ENCODE results near the gene SPAG16. TPM values are rescaled to one million over a fixed set of nuclear protein-coding genes. Genes with fewer than 3 reads are reported as not detected.
"Not testable (repeated sequence)": the region's sequence is repeated elsewhere in the genome, so short reads cannot be mapped to it uniquely, and the experiment has no call there.

The SPAG16 gene
- total and polyA plus RNA-seq, 9 donors = 17.3 to 29.0 (median 18.8) TPM

- peaks cover 2% of the 10 kb centered on the region for H3K9me3 ChIP-seq (replicated peaks; ENCODE audit: control insufficient read depth, low read depth, low read length)
- no peaks in the 10 kb centered on the region for H3K27me3 ChIP-seq (ENCODE audit: control insufficient read depth, insufficient read depth, low read length)
- H3K36me3 ChIP-seq (ENCODE audit: control insufficient read depth, insufficient read depth, low read length) = no peaks in the 10 kb centered on the region
- WGBS (ENCODE audit: insufficient coverage) = 83% methylated on average over 3 of the region's 6 CpGs
- H3K4me3 ChIP-seq (ENCODE audit: low read length) = no peak overlapping the region
- no peak overlapping the region for H3K27ac ChIP-seq (ENCODE audit: low read length)
- H3K4me1 ChIP-seq (ENCODE audit: control insufficient read depth, insufficient read depth, low read length) = no peaks in the 10 kb centered on the region
- no peak for DNase-seq
These were observed 394.4 kb downstream of the SPAG16 start for GRCh38 chr2:213678437-213679218.

- Histone ChIP-seq H3K36me3 (ENCODE audit: control insufficient read depth, insufficient read depth, low read length) (no peaks in the 10 kb centered on the region), H3K27ac (ENCODE audit: low read length) (no peak overlapping the region), H3K4me3 (ENCODE audit: low read length) (no peak overlapping the region), H3K9me3 (replicated peaks; ENCODE audit: control insufficient read depth, low read depth, low read length) (peaks cover 2% of the 10 kb centered on the region), H3K4me1 (ENCODE audit: control insufficient read depth, insufficient read depth, low read length) (no peaks in the 10 kb centered on the region), H3K27me3 (ENCODE audit: control insufficient read depth, insufficient read depth, low read length) (no peaks in the 10 kb centered on the region)
- DNase-seq = no peak
- WGBS (ENCODE audit: insufficient coverage) = no CpG with 5 or more reads among the region's 1 CpG
These were observed 395.6 kb downstream of the SPAG16 start for GRCh38 chr2:213679894-213680293.

- Histone ChIP-seq H3K27ac (ENCODE audit: low read length) (no peak overlapping the region), H3K9me3 (replicated peaks; ENCODE audit: control insufficient read depth, low read depth, low read length) (peaks cover 2% of the 10 kb centered on the region), H3K4me3 (ENCODE audit: low read length) (no peak overlapping the region), H3K4me1 (ENCODE audit: control insufficient read depth, insufficient read depth, low read length) (no peaks in the 10 kb centered on the region), H3K27me3 (ENCODE audit: control insufficient read depth, insufficient read depth, low read length) (no peaks in the 10 kb centered on the region), H3K36me3 (ENCODE audit: control insufficient read depth, insufficient read depth, low read length) (no peaks in the 10 kb centered on the region)
- 74% methylated on average over 2 of the region's 2 CpGs for WGBS (ENCODE audit: insufficient coverage)
- no peak for DNase-seq
These were observed 398.0 kb downstream of the SPAG16 start for GRCh38 chr2:213682276-213682675.

- H3K36me3 ChIP-seq (ENCODE audit: control insufficient read depth, insufficient read depth, low read length) = no peaks in the 10 kb centered on the region
- no peak overlapping the region for H3K27ac ChIP-seq (ENCODE audit: low read length)
- H3K4me1 ChIP-seq (ENCODE audit: control insufficient read depth, insufficient read depth, low read length) = no peaks in the 10 kb centered on the region
- H3K27me3 ChIP-seq (ENCODE audit: control insufficient read depth, insufficient read depth, low read length) = no peaks in the 10 kb centered on the region
- no peak overlapping the region for H3K4me3 ChIP-seq (ENCODE audit: low read length)
- no peak for DNase-seq
- no peaks in the 10 kb centered on the region for H3K9me3 ChIP-seq (replicated peaks; ENCODE audit: control insufficient read depth, low read depth, low read length)
These were observed 403.9 kb downstream of the SPAG16 start for GRCh38 chr2:213688133-213688532.

- WGBS (ENCODE audit: insufficient coverage) = 86% methylated on average over 1 of the region's 3 CpGs
These were observed 404.6 kb downstream of the SPAG16 start for GRCh38 chr2:213688825-213689224.

GRCh38 chr2:213689585-213689984 lies 405.3 kb downstream of the SPAG16 start:
- Histone ChIP-seq H3K4me1 (ENCODE audit: control insufficient read depth, insufficient read depth, low read length) (no peaks in the 10 kb centered on the region), H3K9me3 (replicated peaks; ENCODE audit: control insufficient read depth, low read depth, low read length) (no peaks in the 10 kb centered on the region), H3K27ac (ENCODE audit: low read length) (no peak overlapping the region), H3K36me3 (ENCODE audit: control insufficient read depth, insufficient read depth, low read length) (no peaks in the 10 kb centered on the region), H3K4me3 (ENCODE audit: low read length) (no peak overlapping the region), H3K27me3 (ENCODE audit: control insufficient read depth, insufficient read depth, low read length) (no peaks in the 10 kb centered on the region)
- WGBS (ENCODE audit: insufficient coverage) = no CpG with 5 or more reads among the region's 1 CpG
- DNase-seq = no peak

More at GRCh38 chr2:213688825-213689224, 404.6 kb downstream of the SPAG16 start:
- H3K9me3 ChIP-seq (replicated peaks; ENCODE audit: control insufficient read depth, low read depth, low read length); DNase-seq; H3K4me3 ChIP-seq (ENCODE audit: low read length); H3K4me1 ChIP-seq (ENCODE audit: control insufficient read depth, insufficient read depth, low read length); H3K27ac ChIP-seq (ENCODE audit: low read length); H3K36me3 ChIP-seq (ENCODE audit: control insufficient read depth, insufficient read depth, low read length); H3K27me3 ChIP-seq (ENCODE audit: control insufficient read depth, insufficient read depth, low read length): not testable (repeated sequence)

GRCh38 chr2:213691351-213691750 lies 407.1 kb downstream of the SPAG16 start:
- H3K27ac ChIP-seq (ENCODE audit: low read length) = no peak overlapping the region
- H3K36me3 ChIP-seq (ENCODE audit: control insufficient read depth, insufficient read depth, low read length) = no peaks in the 10 kb centered on the region
- no peak for DNase-seq
- no peaks in the 10 kb centered on the region for H3K27me3 ChIP-seq (ENCODE audit: control insufficient read depth, insufficient read depth, low read length)
- no peaks in the 10 kb centered on the region for H3K4me1 ChIP-seq (ENCODE audit: control insufficient read depth, insufficient read depth, low read length)
- H3K4me3 ChIP-seq (ENCODE audit: low read length) = no peak overlapping the region
- no peaks in the 10 kb centered on the region for H3K9me3 ChIP-seq (replicated peaks; ENCODE audit: control insufficient read depth, low read depth, low read length)

- Histone ChIP-seq H3K27ac (ENCODE audit: low read length) (no peak overlapping the region), H3K27me3 (ENCODE audit: control insufficient read depth, insufficient read depth, low read length) (no peaks in the 10 kb centered on the region), H3K4me3 (ENCODE audit: low read length) (no peak overlapping the region), H3K4me1 (ENCODE audit: control insufficient read depth, insufficient read depth, low read length) (no peaks in the 10 kb centered on the region), H3K9me3 (replicated peaks; ENCODE audit: control insufficient read depth, low read depth, low read length) (no peaks in the 10 kb centered on the region), H3K36me3 (ENCODE audit: control insufficient read depth, insufficient read depth, low read length) (no peaks in the 10 kb centered on the region)
- no peak for DNase-seq
These were observed 412.2 kb downstream of the SPAG16 start for GRCh38 chr2:213696442-213696841.

- DNase-seq; H3K4me1 ChIP-seq (ENCODE audit: control insufficient read depth, insufficient read depth, low read length); H3K27me3 ChIP-seq (ENCODE audit: control insufficient read depth, insufficient read depth, low read length); H3K27ac ChIP-seq (ENCODE audit: low read length); H3K36me3 ChIP-seq (ENCODE audit: control insufficient read depth, insufficient read depth, low read length); H3K9me3 ChIP-seq (replicated peaks; ENCODE audit: control insufficient read depth, low read depth, low read length); H3K4me3 ChIP-seq (ENCODE audit: low read length): not testable (repeated sequence)
- 91% methylated on average over 10 of the region's 18 CpGs for WGBS (ENCODE audit: insufficient coverage)
These were observed 417.1 kb downstream of the SPAG16 start for GRCh38 chr2:213701365-213701764.

- Histone ChIP-seq H3K36me3 (ENCODE audit: control insufficient read depth, insufficient read depth, low read length) (no peaks in the 10 kb centered on the region), H3K27ac (ENCODE audit: low read length) (no peak overlapping the region), H3K27me3 (ENCODE audit: control insufficient read depth, insufficient read depth, low read length) (no peaks in the 10 kb centered on the region), H3K9me3 (replicated peaks; ENCODE audit: control insufficient read depth, low read depth, low read length) (no peaks in the 10 kb centered on the region), H3K4me1 (ENCODE audit: control insufficient read depth, insufficient read depth, low read length) (no peaks in the 10 kb centered on the region), H3K4me3 (ENCODE audit: low read length) (no peak overlapping the region)
- no peak for DNase-seq
- WGBS (ENCODE audit: insufficient coverage) = 86% methylated on average over 4 of the region's 6 CpGs
These were observed 419.3 kb downstream of the SPAG16 start for GRCh38 chr2:213703406-213704098.
